H1 (cell line): ENCODE measurements around the gene OAT. TPM values are rescaled to one million over a fixed set of nuclear protein-coding genes. Genes with fewer than 3 reads are reported as not detected.

Experiments used
- CTCF ChIA-PET: fragments of 300-600 bp; sonication (Branson Sonifier 250); formaldehyde crosslinking; loops from one replicate; lab custom pipeline; 2021; ENCODE audit not compliant: partially characterized antibody; lab: Charles Lee
- POLR2A ChIA-PET: fragments of 300-600 bp; sonication (Branson Sonifier 250); formaldehyde crosslinking; loops from one replicate; lab custom pipeline; 2021; ENCODE audit warnings: inconsistent platforms; ENCODE audit not compliant: partially characterized antibody; lab: Charles Lee
- DNase-seq, 2 experiments: peaks; one replicate each; pipeline versions ENCODE4 v3.0.0 to v3.0.0-alpha.2; 2010 to 2022; ENCODE audit warnings: low spot score in 2 of 2, low read depth in 1 of 2, mixed read lengths in 1 of 2
- FAIRE-seq: peaks from 2 replicates; lab custom pipeline; 2011; peaks lifted over from hg19 to GRCh38; lab: Jason Lieb, UNC
- H2AFZ ChIP-seq: 2 replicates; pipeline ENCODE4 v1.8.1; 2012; ENCODE audit warnings: low read length, inconsistent platforms
- H2AK5ac ChIP-seq: 2 replicates; pipeline ENCODE4 v1.6.1; 2013; ENCODE audit warnings: low read depth, low read length
- H2BK120ac ChIP-seq: replicated peaks from 2 replicates; pipeline ENCODE3; 2013; ENCODE audit warnings: low read depth, low read length, inconsistent platforms
- H2BK12ac ChIP-seq: 2 replicates; pipeline ENCODE4 v1.6.1; 2013; ENCODE audit warnings: low read depth, low read length
- H2BK15ac ChIP-seq: 2 replicates; pipeline ENCODE4 v1.6.1; 2013; ENCODE audit warnings: low read length
- H2BK20ac ChIP-seq: 2 replicates; pipeline ENCODE4 v1.6.1; 2013; ENCODE audit warnings: low read length
- H2BK5ac ChIP-seq: 2 replicates; pipeline ENCODE4 v1.6.1; 2013; ENCODE audit warnings: low read depth, low read length
- H3K14ac ChIP-seq: 2 replicates; pipeline ENCODE4 v1.6.1; 2013; ENCODE audit warnings: inconsistent platforms; ENCODE audit not compliant: insufficient read length
- H3K18ac ChIP-seq: 2 replicates; pipeline ENCODE4 v1.6.1; 2013; ENCODE audit warnings: low read length; ENCODE audit errors: extremely low read depth
- H3K23ac ChIP-seq: 2 replicates; pipeline ENCODE4 v1.6.1; 2013; ENCODE audit warnings: inconsistent platforms; ENCODE audit not compliant: insufficient read length
- H3K23me2 ChIP-seq: 2 replicates; pipeline ENCODE4 v1.6.1; 2013; ENCODE audit warnings: low read depth, low read length
- H3K27ac ChIP-seq: 2 replicates; pipeline ENCODE4 v1.6.1; 2011; ENCODE audit warnings: low read depth, low read length, inconsistent platforms
- H3K27me3 ChIP-seq, 4 experiments: replicated peaks in 1 of 4; 1 replicate in 1 of 4; 2 replicates in 3 of 4; pipeline versions ENCODE4 v1.6.1 to v1.8.1; 2011 to 2013; ENCODE audit warnings: low read length in 3 of 4, mild to moderate bottlenecking in 3 of 4, inconsistent platforms in 2 of 4, mixed read lengths in 2 of 4, moderate library complexity in 1 of 4; ENCODE audit not compliant: control insufficient read depth in 3 of 4, insufficient read depth in 3 of 4; ENCODE audit errors: extremely low read depth in 1 of 4
- H3K36me3 ChIP-seq, 4 experiments: 2 replicates each; pipeline versions ENCODE4 v1.6.1 to v1.8.1; 2011 to 2013; ENCODE audit warnings: mild to moderate bottlenecking in 4 of 4, low read length in 3 of 4, moderate library complexity in 2 of 4, control low read depth in 1 of 4, inconsistent platforms in 1 of 4; ENCODE audit not compliant: insufficient read depth in 4 of 4, control insufficient read depth in 2 of 4
- H3K4ac ChIP-seq: replicated peaks from 2 replicates; pipeline ENCODE3; 2013; ENCODE audit warnings: low read length, low read depth, mixed read lengths, inconsistent platforms; ENCODE audit not compliant: insufficient read length
- H3K4me1 ChIP-seq, 4 experiments: replicated peaks in 1 of 4; 1 replicate in 1 of 4; 2 replicates in 3 of 4; pipeline versions ENCODE4 v1.6.1 to v1.8.1; 2011 to 2013; ENCODE audit warnings: low read length in 3 of 4, inconsistent platforms in 2 of 4, mixed read lengths in 1 of 4; ENCODE audit not compliant: insufficient read depth in 4 of 4, control insufficient read depth in 3 of 4
- H3K4me2 ChIP-seq, 2 experiments: 2 replicates each; pipeline versions ENCODE4 v1.6.1 to v1.8.1; 2011 to 2013; ENCODE audit warnings: low read depth in 2 of 2, low read length in 2 of 2, control low read depth in 1 of 2, inconsistent platforms in 1 of 2, mild to moderate bottlenecking in 1 of 2; ENCODE audit not compliant: insufficient read depth in 1 of 2
- H3K4me3 ChIP-seq, 4 experiments: fragments of 200-600, 300-600 bp in 1 of 4; sonication (generic), shearing (Covaris generic), sonication (Bioruptor Twin) in 1 of 4; 2 replicates each; pipeline versions ENCODE4 v1.5.1 to v1.8.1; 2011 to 2016; ENCODE audit warnings: low read length in 4 of 4, low read depth in 3 of 4, control low read depth in 2 of 4, inconsistent platforms in 2 of 4, mild to moderate bottlenecking in 2 of 4, mixed read lengths in 1 of 4, moderate library complexity in 1 of 4; ENCODE audit not compliant: insufficient read depth in 2 of 4; ENCODE audit errors: extremely low read depth in 1 of 4
- H3K56ac ChIP-seq: replicated peaks from 2 replicates; pipeline ENCODE3; 2013; ENCODE audit warnings: low read depth, mild to moderate bottlenecking, mixed read lengths, low read length, inconsistent platforms; ENCODE audit not compliant: insufficient read length
- H3K79me1 ChIP-seq: 2 replicates; pipeline ENCODE4 v1.6.1; 2013; ENCODE audit warnings: low read depth, low read length, control low read depth
- H3K79me2 ChIP-seq, 2 experiments: 2 replicates each; pipeline versions ENCODE4 v1.6.1 to v1.8.1; 2012 to 2013; ENCODE audit warnings: low read length in 2 of 2, mild to moderate bottlenecking in 2 of 2, inconsistent platforms in 1 of 2; ENCODE audit not compliant: insufficient read depth in 2 of 2, control insufficient read depth in 1 of 2
- H3K9ac ChIP-seq, 4 experiments: replicated peaks in 1 of 4; 1 replicate in 1 of 4; 2 replicates in 3 of 4; pipeline versions ENCODE4 v1.6.1 to v1.8.1; 2011 to 2013; ENCODE audit warnings: low read depth in 3 of 4, low read length in 3 of 4, control low read depth in 2 of 4, mild to moderate bottlenecking in 2 of 4, moderate library complexity in 2 of 4, inconsistent platforms in 1 of 4; ENCODE audit errors: extremely low read depth in 1 of 4
- H3K9me3 ChIP-seq, 2 experiments: 2 replicates each; pipeline versions ENCODE4 v1.6.1 to v1.8.1; 2012 to 2013; ENCODE audit warnings: mild to moderate bottlenecking in 2 of 2, moderate library complexity in 2 of 2, control low read depth in 1 of 2, inconsistent platforms in 1 of 2, low read depth in 1 of 2, low read length in 1 of 2, mixed read lengths in 1 of 2; ENCODE audit not compliant: insufficient read depth in 2 of 2
- H4K20me1 ChIP-seq, 2 experiments: replicated peaks in 1 of 2; 2 replicates each; pipeline versions ENCODE3 to v1.8.1; 2011 to 2013; ENCODE audit warnings: inconsistent platforms in 2 of 2, low read length in 2 of 2, mild to moderate bottlenecking in 1 of 2; ENCODE audit not compliant: insufficient read depth in 2 of 2, control insufficient read depth in 1 of 2
- H4K5ac ChIP-seq: 2 replicates; pipeline ENCODE4 v1.6.1; 2013; ENCODE audit warnings: low read length, low read depth, mixed read lengths, inconsistent platforms; ENCODE audit not compliant: insufficient read length
- H4K8ac ChIP-seq: 2 replicates; pipeline ENCODE4 v1.8.0; 2013; ENCODE audit warnings: mild to moderate bottlenecking, moderate library complexity, low read length, inconsistent platforms; ENCODE audit not compliant: insufficient read depth; ENCODE audit errors: extremely low read depth
- H4K91ac ChIP-seq: replicated peaks from 2 replicates; pipeline ENCODE3; 2013; ENCODE audit warnings: low read length, mixed read lengths, inconsistent platforms; ENCODE audit not compliant: insufficient read length
- CREB1 ChIP-seq: IDR thresholded peaks from 2 replicates; pipeline ENCODE4 v1.6.1; 2012; ENCODE audit warnings: inconsistent platforms
- EP300 ChIP-seq, 2 experiments: IDR thresholded peaks; 1 replicate in 1 of 2; 2 replicates in 1 of 2; pipeline ENCODE4 v1.6.1; 2011 to 2012; ENCODE audit warnings: low read depth in 2 of 2, low read length in 2 of 2, mild to moderate bottlenecking in 2 of 2, borderline replicate concordance in 1 of 2, inconsistent platforms in 1 of 2, moderate library complexity in 1 of 2
- POU5F1 ChIP-seq: IDR thresholded peaks from 2 replicates; pipeline ENCODE4 v1.6.1; 2011; ENCODE audit warnings: low read depth, mild to moderate bottlenecking, low read length, moderate library complexity
- RFX5 ChIP-seq: IDR thresholded peaks from 2 replicates; pipeline ENCODE4 v1.6.1; 2011; ENCODE audit warnings: low read depth, low read length, improper control_type of control experiment, borderline replicate concordance
- SAP30 ChIP-seq: fragments of 300-600 bp; sonication (generic); IDR thresholded peaks from 2 replicates; pipeline ENCODE4 v1.7.1; 2012; ENCODE audit warnings: low read length, moderate library complexity, mild to moderate bottlenecking, inconsistent platforms; ENCODE audit not compliant: insufficient read depth, insufficient replicate concordance
- SIRT6 ChIP-seq: IDR thresholded peaks from one replicate; pipeline ENCODE4 v1.7.1; 2012; ENCODE audit warnings: low read length, inconsistent platforms
- WGBS, 2 experiments: shearing (Covaris generic) in 1 of 2; methylation state at CpG; one replicate each; pipeline versions ENCODE4 v1.1.6 to v1.1.7; 2013 to 2015; ENCODE audit warnings: low lambda C conversion rate in 2 of 2, mixed read lengths in 2 of 2, inconsistent platforms in 1 of 2, low coverage in 1 of 2, missing lambda C conversion rate in 1 of 2; ENCODE audit not compliant: insufficient replicate concordance in 2 of 2, insufficient coverage in 1 of 2, insufficient read length in 1 of 2; ENCODE audit errors: extremely low coverage in 1 of 2, missing lambda C conversion rate in 1 of 2; 5-methylcytosine and 5-hydroxymethylcytosine counted together
- polyA plus RNA-seq, 7 experiments: library from polyadenylated mRNA; depleted of rRNA in 3 of 7; stranded (reverse) in 5 of 7; unstranded in 2 of 7; fragments of >200 nt in 5 of 7; fragments of 200-250 nt in 2 of 7; gene quantifications; 1 replicate in 5 of 7; 2 replicates in 1 of 7; 4 replicates in 1 of 7; pipeline versions ENCODE4 v1.2.1 to v1.2.3, GENCODE V29; 2011 to 2013; ENCODE audit warnings: missing spikeins in 2 of 7, mixed read lengths in 2 of 7
- total RNA-seq: library from RNA; stranded (reverse); fragmentation: NEBNext Ultra II Directional; extraction: Animal tissue kit (Norgen Biotek cat#: 25700); gene quantifications from 2 replicates; pipeline ENCODE4 v1.2.1, GENCODE V29; 2021

Gene OAT
- total and polyA plus RNA-seq, 2 of the 8 experiments (the other 6 are each of a cell fraction or from before 2014, with no cell fraction given) = 67.8 to 121 TPM

- no peak overlapping the region for H3K4ac ChIP-seq
- no peaks in the 10 kb centered on the region for H3K79me1 ChIP-seq
- H3K4me2 ChIP-seq = peak overlapping the region; percentile 42 to 43; a peak in 3 of 4 replicates
- H3K36me3 ChIP-seq = no peaks in the 10 kb centered on the region
- H2BK12ac ChIP-seq = no peak overlapping the region
- H3K9ac ChIP-seq = no peak overlapping the region
- H2BK120ac ChIP-seq = no peak overlapping the region
- DNase-seq (peak in 1 of 2 experiments; percentile 33), FAIRE-seq (peak; percentile 48)
- peak overlapping the region; percentile 75; the same call in 1 of the 2 replicates for H2AFZ ChIP-seq
- H3K79me2 ChIP-seq = no peaks in the 10 kb centered on the region
- no peak overlapping the region for H4K5ac ChIP-seq
- H3K23me2 ChIP-seq = no peaks in the 10 kb centered on the region
- no peak overlapping the region for H3K56ac ChIP-seq
- WGBS, 2 experiments = 50% methylated on average over 10 of the region's 10 CpGs; no CpG with 5 or more reads in 1 of the 2 experiments
- no peaks in the 10 kb centered on the region for H3K27me3 ChIP-seq
- no peak overlapping the region for H4K8ac ChIP-seq
- H3K27ac ChIP-seq = no peak overlapping the region
- no peaks in the 10 kb centered on the region for H4K20me1 ChIP-seq
- no peak overlapping the region for H2AK5ac ChIP-seq
- peaks cover 0 to 8% (median 3%) of the 10 kb centered on the region in 4 experiments; a peak in 5 of 7 replicates for H3K4me1 ChIP-seq
- no peaks in the 10 kb centered on the region for H3K9me3 ChIP-seq
- ChIA-PET POLR2A (no interaction called here), CTCF (interaction anchor here (0.7 to 2.7 kb wide), 4 partner anchors 14 to 367 kb away, joined by 3 to 11 read pairs (median 4); no protein-coding TSS in a partner anchor)
- H3K18ac ChIP-seq = no peak overlapping the region
- no peak overlapping the region for H3K23ac ChIP-seq
- no peak overlapping the region for H4K91ac ChIP-seq
- H3K4me3 ChIP-seq = 0 out of 8 replicates have a peak overlapping the region, but pooled peaks of 1 of the 4 experiments have one; percentile 3
- H2BK15ac ChIP-seq = no peak overlapping the region
- H2BK20ac ChIP-seq = no peak overlapping the region
- H2BK5ac ChIP-seq = no peak overlapping the region
- no peak overlapping the region for H3K14ac ChIP-seq
- TF ChIP-seq SIRT6 (no peak), CREB1 (no peak), SAP30 (no peak), EP300 (IDR thresholded peaks at IDR 0.05; ENCODE audit: borderline replicate concordance in 1 of 2, low read depth in 2 of 2, low read length in 2 of 2) (no peak), RFX5 (no peak), POU5F1 (no peak)
These were observed 56.2 kb downstream of the OAT start for GRCh38 chr10:124362568-124362967.
